Mesenchymal stem cell (in vitro differentiated cells and primary cell): Measurements from ENCODE around the gene VPS8.
A peak's percentile ranks its signal among the peaks of the same experiment; 100 is the strongest.

Source experiments
- DNase-seq: peaks from one replicate; pipeline ENCODE4 v3.0.0-alpha.2; 2013
- H2AFZ ChIP-seq: one replicate; pipeline ENCODE4 v1.6.1; 2013; ENCODE audit warnings: low read depth, mild to moderate bottlenecking, control low read depth, inconsistent platforms, low read length, moderate library complexity
- H2AK5ac ChIP-seq: 2 replicates; pipeline ENCODE4 v1.6.1; 2013; ENCODE audit warnings: low read length, moderate library complexity, mild to moderate bottlenecking, inconsistent platforms; ENCODE audit not compliant: severe bottlenecking
- H2BK120ac ChIP-seq: one replicate; pipeline ENCODE4 v1.6.1; 2013; ENCODE audit warnings: low read depth, mild to moderate bottlenecking, inconsistent platforms, low read length, moderate library complexity
- H2BK12ac ChIP-seq, 2 experiments: one replicate each; pipeline ENCODE4 v1.6.1; 2013; ENCODE audit warnings: inconsistent platforms in 2 of 2, low read length in 2 of 2, mild to moderate bottlenecking in 2 of 2, moderate library complexity in 2 of 2, control low read depth in 1 of 2
- H2BK15ac ChIP-seq: one replicate; pipeline ENCODE4 v1.6.1; 2013; ENCODE audit warnings: mild to moderate bottlenecking, low read depth, inconsistent platforms; ENCODE audit not compliant: poor library complexity, severe bottlenecking
- H2BK5ac ChIP-seq: 2 replicates; pipeline ENCODE4 v1.6.1; 2013; ENCODE audit warnings: low read depth, mild to moderate bottlenecking, low read length, control low read depth, inconsistent platforms; ENCODE audit not compliant: poor library complexity, severe bottlenecking
- H3K14ac ChIP-seq, 2 experiments: one replicate each; pipeline ENCODE4 v1.6.1; 2013; ENCODE audit warnings: inconsistent platforms in 2 of 2, low read length in 2 of 2, control low read depth in 1 of 2, mild to moderate bottlenecking in 1 of 2, moderate library complexity in 1 of 2
- H3K18ac ChIP-seq, 2 experiments: one replicate each; pipeline ENCODE4 v1.6.1; 2013; ENCODE audit warnings: inconsistent platforms in 2 of 2, low read length in 2 of 2, control low read depth in 1 of 2, low read depth in 1 of 2, mild to moderate bottlenecking in 1 of 2
- H3K23ac ChIP-seq, 2 experiments: one replicate each; pipeline ENCODE4 v1.6.1; 2013; ENCODE audit warnings: inconsistent platforms in 2 of 2, low read length in 2 of 2, mild to moderate bottlenecking in 2 of 2, moderate library complexity in 2 of 2, control low read depth in 1 of 2
- H3K27ac ChIP-seq: 2 replicates; pipeline ENCODE4 v1.5.1; 2013; ENCODE audit warnings: mild to moderate bottlenecking, moderate library complexity, low read length, control low read depth, inconsistent platforms; ENCODE audit not compliant: poor library complexity, severe bottlenecking
- H3K27me3 ChIP-seq, 2 experiments: 2 replicates each; pipeline versions ENCODE4 v1.6.1 to v1.7.0; 2013; ENCODE audit warnings: low read length in 2 of 2, mild to moderate bottlenecking in 2 of 2, moderate library complexity in 2 of 2, control low read depth in 1 of 2, inconsistent platforms in 1 of 2; ENCODE audit not compliant: control insufficient read depth in 1 of 2, insufficient read depth in 1 of 2
- H3K36me3 ChIP-seq, 2 experiments: 2 replicates each; pipeline versions ENCODE4 v1.6.1 to v1.7.0; 2013; ENCODE audit warnings: low read length in 2 of 2, control low read depth in 1 of 2, inconsistent platforms in 1 of 2, low read depth in 1 of 2, mild to moderate bottlenecking in 1 of 2; ENCODE audit not compliant: insufficient read depth in 2 of 2, control insufficient read depth in 1 of 2
- H3K4ac ChIP-seq, 2 experiments: one replicate each; pipeline ENCODE4 v1.6.1; 2013; ENCODE audit warnings: inconsistent platforms in 2 of 2, low read length in 2 of 2, mild to moderate bottlenecking in 2 of 2, moderate library complexity in 2 of 2, control low read depth in 1 of 2, low read depth in 1 of 2
- H3K4me1 ChIP-seq: 2 replicates; pipeline ENCODE4 v1.6.1; 2013; ENCODE audit warnings: low read depth, low read length, control low read depth; ENCODE audit not compliant: control insufficient read depth, insufficient read depth
- H3K4me2 ChIP-seq: 2 replicates; pipeline ENCODE4 v1.6.1; 2013; ENCODE audit warnings: low read length, mild to moderate bottlenecking, inconsistent platforms; ENCODE audit not compliant: poor library complexity, severe bottlenecking
- H3K4me3 ChIP-seq, 2 experiments: 2 replicates each; pipeline versions ENCODE4 v1.5.1 to v1.7.0; 2013; ENCODE audit warnings: low read length in 2 of 2, mild to moderate bottlenecking in 2 of 2, control low read depth in 1 of 2, low read depth in 1 of 2; ENCODE audit not compliant: insufficient read depth in 1 of 2
- H3K79me1 ChIP-seq: replicated peaks from 2 replicates; pipeline ENCODE4 v1.6.1; 2013; ENCODE audit warnings: mild to moderate bottlenecking, control low read depth, low read length, inconsistent platforms; ENCODE audit not compliant: poor library complexity, severe bottlenecking
- H3K9ac ChIP-seq: 2 replicates; pipeline ENCODE4 v1.7.0; 2013; ENCODE audit warnings: mild to moderate bottlenecking, low read length, moderate library complexity
- H3K9me3 ChIP-seq: 2 replicates; pipeline ENCODE4 v1.7.0; 2013; ENCODE audit warnings: mild to moderate bottlenecking, low read length; ENCODE audit not compliant: control insufficient read depth
- H4K8ac ChIP-seq: one replicate; pipeline ENCODE4 v1.6.1; 2013; ENCODE audit warnings: inconsistent platforms, mild to moderate bottlenecking, low read length, moderate library complexity
- H4K91ac ChIP-seq: one replicate; pipeline ENCODE4 v1.6.1; 2013; ENCODE audit warnings: mild to moderate bottlenecking, low read length, inconsistent platforms
- WGBS: methylation state at CpG from one replicate; pipeline ENCODE4 v1.1.7; 2013; ENCODE audit warnings: mixed read lengths; 5-methylcytosine and 5-hydroxymethylcytosine counted together

VPS8 gene

GRCh38 chr3:184832903-184833302, 20.9 kb downstream of the VPS8 start:
- no peak overlapping the region for H2BK120ac ChIP-seq
- H3K23ac ChIP-seq, result no peak overlapping the region
- no peak overlapping the region for H3K4ac ChIP-seq
- H3K36me3 ChIP-seq, result peaks cover 10 to 85% of the 10 kb centered on the region in 2 experiments
- no peak overlapping the region for H2BK12ac ChIP-seq
- H3K18ac ChIP-seq, result no peak overlapping the region
- H3K27me3 ChIP-seq, result no peaks in the 10 kb centered on the region
- no peaks in the 10 kb centered on the region for H3K9me3 ChIP-seq
- H3K4me3 ChIP-seq, result no peak overlapping the region
- H4K8ac ChIP-seq, result no peak overlapping the region
- peaks cover 2% of the 10 kb centered on the region for H3K79me1 ChIP-seq
- no peak overlapping the region for H3K9ac ChIP-seq
- whole genome bisulfite sequencing, result 94% methylated on average over 4 of the region's 4 CpGs
- no peak overlapping the region for H2AK5ac ChIP-seq
- H3K4me1 ChIP-seq, result no peaks in the 10 kb centered on the region
- H2AFZ ChIP-seq, result no peak overlapping the region
- no peak overlapping the region for H3K14ac ChIP-seq
- H3K27ac ChIP-seq, result no peak overlapping the region
- no peak for DNase-seq
- no peak overlapping the region for H2BK15ac ChIP-seq
- H2BK5ac ChIP-seq, result no peak overlapping the region
- H3K4me2 ChIP-seq, result no peak overlapping the region
- no peak overlapping the region for H4K91ac ChIP-seq

GRCh38 chr3:184836090-184836822, 24.3 kb downstream of the VPS8 start:
- no peak for DNase-seq
- no peak overlapping the region for H3K18ac ChIP-seq
- no peak overlapping the region for H2BK120ac ChIP-seq
- no peaks in the 10 kb centered on the region for H3K9me3 ChIP-seq
- no peak overlapping the region for H2AFZ ChIP-seq
- H3K4me2 ChIP-seq, result no peak overlapping the region
- no peak overlapping the region for H3K23ac ChIP-seq
- H3K79me1 ChIP-seq, result peaks cover 2% of the 10 kb centered on the region
- no peak overlapping the region for H2BK5ac ChIP-seq
- no peak overlapping the region for H2BK15ac ChIP-seq
- no peak overlapping the region for H4K8ac ChIP-seq
- no peak overlapping the region for H3K4ac ChIP-seq
- H3K27me3 ChIP-seq, result no peaks in the 10 kb centered on the region
- H2BK12ac ChIP-seq, result no peak overlapping the region
- no peaks in the 10 kb centered on the region for H3K4me1 ChIP-seq
- no peak overlapping the region for H3K27ac ChIP-seq
- no peak overlapping the region for H2AK5ac ChIP-seq
- no peak overlapping the region for H3K9ac ChIP-seq
- WGBS, result 100% methylated on average over 1 of the region's 2 CpGs
- H3K14ac ChIP-seq, result no peak overlapping the region
- H4K91ac ChIP-seq, result no peak overlapping the region
- H3K36me3 ChIP-seq, result peaks cover 3 to 65% of the 10 kb centered on the region in 2 experiments
- H3K4me3 ChIP-seq, result no peak overlapping the region

GRCh38 chr3:184842433-184842832, 30.5 kb downstream of the VPS8 start:
- H2AFZ ChIP-seq, result no peak overlapping the region
- H3K9ac ChIP-seq, result no peak overlapping the region
- no peaks in the 10 kb centered on the region for H3K9me3 ChIP-seq
- DNase-seq, result peak; percentile 18
- H2AK5ac ChIP-seq, result no peak overlapping the region
- peaks cover 0 to 18% of the 10 kb centered on the region in 2 experiments for H3K36me3 ChIP-seq
- WGBS, result 90% methylated on average over 1 of the region's 1 CpG
- no peak overlapping the region for H2BK5ac ChIP-seq
- no peak overlapping the region for H4K91ac ChIP-seq
- no peak overlapping the region for H3K4ac ChIP-seq
- no peaks in the 10 kb centered on the region for H3K27me3 ChIP-seq
- H2BK12ac ChIP-seq, result no peak overlapping the region
- H3K4me1 ChIP-seq, result no peaks in the 10 kb centered on the region
- no peak overlapping the region for H3K4me3 ChIP-seq
- no peaks in the 10 kb centered on the region for H3K79me1 ChIP-seq
- H4K8ac ChIP-seq, result no peak overlapping the region
- no peak overlapping the region for H3K14ac ChIP-seq
- H2BK120ac ChIP-seq, result no peak overlapping the region
- no peak overlapping the region for H2BK15ac ChIP-seq
- H3K27ac ChIP-seq, result no peak overlapping the region
- no peak overlapping the region for H3K18ac ChIP-seq
- no peak overlapping the region for H3K23ac ChIP-seq
- no peak overlapping the region for H3K4me2 ChIP-seq

GRCh38 chr3:184845819-184846218, 33.9 kb downstream of the VPS8 start:
- no peaks in the 10 kb centered on the region for H3K4me1 ChIP-seq
- no peak overlapping the region for H3K23ac ChIP-seq
- no peak overlapping the region for H2BK120ac ChIP-seq
- no peaks in the 10 kb centered on the region for H3K27me3 ChIP-seq
- no peaks in the 10 kb centered on the region for H3K79me1 ChIP-seq
- no peak overlapping the region for H2BK15ac ChIP-seq
- H3K27ac ChIP-seq, result no peak overlapping the region
- H4K91ac ChIP-seq, result no peak overlapping the region
- no peak overlapping the region for H2BK12ac ChIP-seq
- no peaks in the 10 kb centered on the region for H3K9me3 ChIP-seq
- peaks cover 0 to 23% of the 10 kb centered on the region in 2 experiments for H3K36me3 ChIP-seq
- H3K4me2 ChIP-seq, result no peak overlapping the region
- no peak overlapping the region for H4K8ac ChIP-seq
- no peak overlapping the region for H3K4ac ChIP-seq
- H3K4me3 ChIP-seq, result no peak overlapping the region
- H3K18ac ChIP-seq, result no peak overlapping the region
- H2AFZ ChIP-seq, result no peak overlapping the region
- H2AK5ac ChIP-seq, result no peak overlapping the region
- H3K14ac ChIP-seq, result no peak overlapping the region
- no peak for DNase-seq
- H3K9ac ChIP-seq, result no peak overlapping the region
- no peak overlapping the region for H2BK5ac ChIP-seq
